ENCODE measurements around the gene IL2RA.

- TF ChIP-seq, protein P1, sequence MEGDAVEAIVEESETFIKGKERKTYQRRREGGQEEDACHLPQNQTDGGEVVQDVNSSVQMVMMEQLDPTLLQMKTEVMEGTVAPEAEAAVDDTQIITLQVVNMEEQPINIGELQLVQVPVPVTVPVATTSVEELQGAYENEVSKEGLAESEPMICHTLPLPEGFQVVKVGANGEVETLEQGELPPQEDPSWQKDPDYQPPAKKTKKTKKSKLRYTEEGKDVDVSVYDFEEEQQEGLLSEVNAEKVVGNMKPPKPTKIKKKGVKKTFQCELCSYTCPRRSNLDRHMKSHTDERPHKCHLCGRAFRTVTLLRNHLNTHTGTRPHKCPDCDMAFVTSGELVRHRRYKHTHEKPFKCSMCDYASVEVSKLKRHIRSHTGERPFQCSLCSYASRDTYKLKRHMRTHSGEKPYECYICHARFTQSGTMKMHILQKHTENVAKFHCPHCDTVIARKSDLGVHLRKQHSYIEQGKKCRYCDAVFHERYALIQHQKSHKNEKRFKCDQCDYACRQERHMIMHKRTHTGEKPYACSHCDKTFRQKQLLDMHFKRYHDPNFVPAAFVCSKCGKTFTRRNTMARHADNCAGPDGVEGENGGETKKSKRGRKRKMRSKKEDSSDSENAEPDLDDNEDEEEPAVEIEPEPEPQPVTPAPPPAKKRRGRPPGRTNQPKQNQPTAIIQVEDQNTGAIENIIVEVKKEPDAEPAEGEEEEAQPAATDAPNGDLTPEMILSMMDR (IDR thresholded peaks at IDR 0.05): no peak
- TF ChIP-seq EP300 (IDR thresholded peaks at IDR 0.05) (no peak), POLR2A (IDR thresholded peaks at IDR 0.05) (no peak)
Observed at GRCh38 chr10:6077071-6077675, 15.0 kb upstream of the IL2RA start.
